Esophagus (tissue), 2 donors: ENCODE data around the gene LRPAP1. TPM values are rescaled to one million over a fixed set of nuclear protein-coding genes. Genes with fewer than 3 reads are reported as not detected.
"Not testable (repeated sequence)": the region's sequence is repeated elsewhere in the genome, so short reads cannot be mapped to it uniquely, and the experiment has no call there.

Experiments
- H3K27ac ChIP-seq, 2 donors: one replicate each; pipeline ENCODE4 v1.5.1; 2013; ENCODE audit warnings: low read depth in 2 of 2, mild to moderate bottlenecking in 2 of 2, inconsistent platforms in 1 of 2, low read length in 1 of 2, moderate library complexity in 1 of 2
- H3K27me3 ChIP-seq, 2 donors: one replicate each; pipeline ENCODE4 v1.6.1; 2013; ENCODE audit warnings: low read length in 2 of 2, control low read depth in 1 of 2, mild to moderate bottlenecking in 1 of 2; ENCODE audit not compliant: insufficient read depth in 2 of 2, control insufficient read depth in 1 of 2
- H3K36me3 ChIP-seq, 2 donors: one replicate each; pipeline ENCODE4 v1.6.1; 2013; ENCODE audit warnings: low read length in 1 of 2; ENCODE audit not compliant: control insufficient read depth in 2 of 2, insufficient read depth in 2 of 2
- H3K4me1 ChIP-seq, 2 donors: one replicate each; pipeline ENCODE4 v1.6.1; 2013; ENCODE audit warnings: low read length in 1 of 2; ENCODE audit not compliant: control insufficient read depth in 2 of 2, insufficient read depth in 2 of 2
- H3K4me3 ChIP-seq, 2 donors: one replicate each; pipeline ENCODE4 v1.5.1; 2013; ENCODE audit warnings: low read length in 2 of 2, mild to moderate bottlenecking in 2 of 2, low read depth in 1 of 2, moderate library complexity in 1 of 2
- H3K9me3 ChIP-seq, 2 donors: one replicate each; pipeline ENCODE4 v1.6.1; 2013; ENCODE audit warnings: mild to moderate bottlenecking in 2 of 2, low read depth in 1 of 2, low read length in 1 of 2, moderate library complexity in 1 of 2; ENCODE audit not compliant: control insufficient read depth in 2 of 2, insufficient read depth in 1 of 2
- WGBS, 2 donors: extraction: QIAGEN DNeasy Blood & Tissue Kit; methylation state at CpG; one replicate each; pipeline ENCODE4 v1.1.7; 2013; 5-methylcytosine and 5-hydroxymethylcytosine counted together
- polyA plus RNA-seq, 2 donors: library from polyadenylated mRNA; stranded (reverse); fragments of 200-250 nt; gene quantifications; one replicate each; pipeline ENCODE4 v1.2.3, GENCODE V29; 2013
- donor health status: healthy with polysubstance abuse.
- donor health status: Bipolar disorder and iron deficiency.

The LRPAP1 gene
- 10 to 100 TPM; 18.0 to 87.0 TPM for polyA plus RNA-seq

GRCh38 chr4:3531879-3532750 lies at the start of gene LRPAP1:
TSS of gene LRPAP1 (minus strand) at chr4:3532422. CDS start at chr4:3532412, 10 bp downstream.
- Histone ChIP-seq H3K4me3 (peak within 1 kb of the TSS; percentile 60 to 93), H3K9me3 (no peaks in the 10 kb centered on the region), H3K4me1 (peaks cover 8 to 10% of the 10 kb centered on the region in 2 donors), H3K27ac (peak within 1 kb of the TSS; percentile 69 to 72), H3K36me3 (peaks cover 0 to 16% of the 10 kb centered on the region in 2 donors), H3K27me3 (no peaks in the 10 kb centered on the region)
- WGBS, 2 donors = 0% methylated on average over 79 to 84 of the region's 84 CpGs

- WGBS, 2 donors = 87 to 89% methylated on average over 12 to 15 of the region's 15 CpGs
- not testable (repeated sequence) for H3K9me3 ChIP-seq, H3K27ac ChIP-seq
Measured at GRCh38 chr4:3581334-3582090, 49.3 kb upstream of the LRPAP1 start.

GRCh38 chr4:3580859-3581258 lies 48.6 kb upstream of the LRPAP1 start:
- H3K27ac ChIP-seq, H3K9me3 ChIP-seq, H3K4me1 ChIP-seq, H3K27me3 ChIP-seq, H3K4me3 ChIP-seq, H3K36me3 ChIP-seq: not testable (repeated sequence)
- WGBS, 2 donors = 73 to 78% methylated on average over 9 of the region's 9 CpGs

More at GRCh38 chr4:3581334-3582090, 49.3 kb upstream of the LRPAP1 start:
- H3K4me1 ChIP-seq, H3K4me3 ChIP-seq, H3K36me3 ChIP-seq, H3K27me3 ChIP-seq: not testable (repeated sequence)

- WGBS, 2 donors = 91 to 94% methylated on average over 3 of the region's 4 CpGs
- H3K9me3 ChIP-seq, H3K4me1 ChIP-seq, H3K27me3 ChIP-seq, H3K36me3 ChIP-seq, H3K4me3 ChIP-seq, H3K27ac ChIP-seq: not testable (repeated sequence)
Measured at GRCh38 chr4:3578527-3579144, 46.4 kb upstream of the LRPAP1 start.

- 88 to 94% methylated on average over 3 of the region's 3 CpGs for WGBS, 2 donors
- H3K27ac ChIP-seq, H3K9me3 ChIP-seq, H3K36me3 ChIP-seq, H3K4me3 ChIP-seq, H3K4me1 ChIP-seq, H3K27me3 ChIP-seq: not testable (repeated sequence)
Measured at GRCh38 chr4:3578052-3578451, 45.8 kb upstream of the LRPAP1 start.

- not testable (repeated sequence) for H3K9me3 ChIP-seq, H3K36me3 ChIP-seq, H3K4me1 ChIP-seq, H3K4me3 ChIP-seq, H3K27ac ChIP-seq, H3K27me3 ChIP-seq
- 55 to 63% methylated on average over 10 to 11 of the region's 11 CpGs for WGBS, 2 donors
Measured at GRCh38 chr4:3577208-3577892, 45.1 kb upstream of the LRPAP1 start.

- not testable (repeated sequence) for H3K27ac ChIP-seq, H3K4me3 ChIP-seq, H3K36me3 ChIP-seq, H3K9me3 ChIP-seq, H3K27me3 ChIP-seq, H3K4me1 ChIP-seq
- 68 to 81% methylated on average over 21 of the region's 21 CpGs for WGBS, 2 donors
Measured at GRCh38 chr4:3576533-3577207, 44.4 kb upstream of the LRPAP1 start.

GRCh38 chr4:3575426-3576369 lies 43.5 kb upstream of the LRPAP1 start:
- not testable (repeated sequence) for H3K9me3 ChIP-seq, H3K27me3 ChIP-seq, H3K36me3 ChIP-seq, H3K4me1 ChIP-seq, H3K4me3 ChIP-seq, H3K27ac ChIP-seq
- WGBS, 2 donors = 77 to 80% methylated on average over 17 to 19 of the region's 19 CpGs
